ENCODE data around the gene MPC2.
"Not testable (repeated sequence)": the region's sequence is repeated elsewhere in the genome, so short reads cannot be mapped to it uniquely, and the experiment has no call there.

MPC2 gene

GRCh38 chr1:167898578-167899222, 38.2 kb downstream of the MPC2 start:
- Histone ChIP-seq H3K9me3 (ENCODE audit: control insufficient read depth, low read depth, low read length) (no peaks in the 10 kb centered on the region), H3K9ac (ENCODE audit: low read length) (no peak overlapping the region), H3K4me1 (ENCODE audit: control insufficient read depth, low read depth, low read length) (no peaks in the 10 kb centered on the region), H3K27me3 (ENCODE audit: control insufficient read depth, insufficient read depth, low read length) (no peaks in the 10 kb centered on the region), H3K36me3 (ENCODE audit: control insufficient read depth, low read depth, low read length) (no peaks in the 10 kb centered on the region), H3K27ac (ENCODE audit: low read length) (no peak overlapping the region), H3K4me3 (ENCODE audit: low read length) (no peak overlapping the region)

GRCh38 chr1:167893798-167894197, 43.1 kb downstream of the MPC2 start:
- Histone ChIP-seq H3K9ac (ENCODE audit: low read length) (no peak overlapping the region), H3K36me3 (ENCODE audit: control insufficient read depth, low read depth, low read length) (no peaks in the 10 kb centered on the region)

GRCh38 chr1:167890400-167890799, 46.5 kb downstream of the MPC2 start:
- H3K27me3 ChIP-seq (ENCODE audit: control insufficient read depth, insufficient read depth, low read length), result no peaks in the 10 kb centered on the region
- no peak overlapping the region for H3K4me3 ChIP-seq (ENCODE audit: low read length)
- no peaks in the 10 kb centered on the region for H3K9me3 ChIP-seq (ENCODE audit: control insufficient read depth, low read depth, low read length)
- no peak overlapping the region for H3K27ac ChIP-seq (ENCODE audit: low read length)
- H3K9ac ChIP-seq (ENCODE audit: low read length), result no peak overlapping the region
- H3K4me1 ChIP-seq (ENCODE audit: control insufficient read depth, low read depth, low read length), result no peaks in the 10 kb centered on the region
- no peaks in the 10 kb centered on the region for H3K36me3 ChIP-seq (ENCODE audit: control insufficient read depth, low read depth, low read length)

More at GRCh38 chr1:167893798-167894197, 43.1 kb downstream of the MPC2 start:
- no peaks in the 10 kb centered on the region for H3K9me3 ChIP-seq (ENCODE audit: control insufficient read depth, low read depth, low read length)
- H3K27me3 ChIP-seq (ENCODE audit: control insufficient read depth, insufficient read depth, low read length), result no peaks in the 10 kb centered on the region
- H3K4me1 ChIP-seq (ENCODE audit: control insufficient read depth, low read depth, low read length), result no peaks in the 10 kb centered on the region
- H3K4me3 ChIP-seq (ENCODE audit: low read length), result no peak overlapping the region
- no peak overlapping the region for H3K27ac ChIP-seq (ENCODE audit: low read length)

GRCh38 chr1:167887187-167887586, 49.7 kb downstream of the MPC2 start:
- not testable (repeated sequence) for H3K4me1 ChIP-seq (ENCODE audit: control insufficient read depth, low read depth, low read length); H3K4me3 ChIP-seq (ENCODE audit: low read length); H3K36me3 ChIP-seq (ENCODE audit: control insufficient read depth, low read depth, low read length); H3K27ac ChIP-seq (ENCODE audit: low read length); H3K9ac ChIP-seq (ENCODE audit: low read length); H3K9me3 ChIP-seq (ENCODE audit: control insufficient read depth, low read depth, low read length); H3K27me3 ChIP-seq (ENCODE audit: control insufficient read depth, insufficient read depth, low read length)

- no peaks in the 10 kb centered on the region for H3K9me3 ChIP-seq (ENCODE audit: control insufficient read depth, low read depth, low read length)
- no peaks in the 10 kb centered on the region for H3K4me1 ChIP-seq (ENCODE audit: control insufficient read depth, low read depth, low read length)
- H3K36me3 ChIP-seq (ENCODE audit: control insufficient read depth, low read depth, low read length), result no peaks in the 10 kb centered on the region
These were observed 54.5 kb downstream of the MPC2 start for GRCh38 chr1:167882376-167882775.

GRCh38 chr1:167881786-167882185, 55.1 kb downstream of the MPC2 start:
- Histone ChIP-seq H3K36me3 (ENCODE audit: control insufficient read depth, low read depth, low read length) (no peaks in the 10 kb centered on the region), H3K9me3 (ENCODE audit: control insufficient read depth, low read depth, low read length) (no peaks in the 10 kb centered on the region), H3K27me3 (ENCODE audit: control insufficient read depth, insufficient read depth, low read length) (no peaks in the 10 kb centered on the region), H3K4me1 (ENCODE audit: control insufficient read depth, low read depth, low read length) (no peaks in the 10 kb centered on the region), H3K9ac (ENCODE audit: low read length) (no peak overlapping the region), H3K27ac (ENCODE audit: low read length) (no peak overlapping the region), H3K4me3 (ENCODE audit: low read length) (no peak overlapping the region)

More at GRCh38 chr1:167882376-167882775, 54.5 kb downstream of the MPC2 start:
- no peak overlapping the region for H3K9ac ChIP-seq (ENCODE audit: low read length)
- no peak overlapping the region for H3K4me3 ChIP-seq (ENCODE audit: low read length)
- H3K27me3 ChIP-seq (ENCODE audit: control insufficient read depth, insufficient read depth, low read length), result no peaks in the 10 kb centered on the region
- H3K27ac ChIP-seq (ENCODE audit: low read length), result no peak overlapping the region

- no peaks in the 10 kb centered on the region for H3K9me3 ChIP-seq (ENCODE audit: control insufficient read depth, low read depth, low read length)
- H3K4me3 ChIP-seq (ENCODE audit: low read length), result no peak overlapping the region
- no peak overlapping the region for H3K27ac ChIP-seq (ENCODE audit: low read length)
- no peak overlapping the region for H3K9ac ChIP-seq (ENCODE audit: low read length)
- no peaks in the 10 kb centered on the region for H3K36me3 ChIP-seq (ENCODE audit: control insufficient read depth, low read depth, low read length)
- H3K27me3 ChIP-seq (ENCODE audit: control insufficient read depth, insufficient read depth, low read length), result no peaks in the 10 kb centered on the region
- H3K4me1 ChIP-seq (ENCODE audit: control insufficient read depth, low read depth, low read length), result no peaks in the 10 kb centered on the region
These were observed 55.8 kb downstream of the MPC2 start for GRCh38 chr1:167881069-167881468.

GRCh38 chr1:167880580-167881021, 56.3 kb downstream of the MPC2 start:
- H3K4me1 ChIP-seq (ENCODE audit: control insufficient read depth, low read depth, low read length), result no peaks in the 10 kb centered on the region
- H3K9ac ChIP-seq (ENCODE audit: low read length), result no peak overlapping the region
- no peak overlapping the region for H3K27ac ChIP-seq (ENCODE audit: low read length)
- no peak overlapping the region for H3K4me3 ChIP-seq (ENCODE audit: low read length)
- no peaks in the 10 kb centered on the region for H3K36me3 ChIP-seq (ENCODE audit: control insufficient read depth, low read depth, low read length)
- H3K27me3 ChIP-seq (ENCODE audit: control insufficient read depth, insufficient read depth, low read length), result no peaks in the 10 kb centered on the region
- H3K9me3 ChIP-seq (ENCODE audit: control insufficient read depth, low read depth, low read length), result no peaks in the 10 kb centered on the region

GRCh38 chr1:167879508-167879907, 57.4 kb downstream of the MPC2 start:
- Histone ChIP-seq H3K36me3 (ENCODE audit: control insufficient read depth, low read depth, low read length) (no peaks in the 10 kb centered on the region), H3K9me3 (ENCODE audit: control insufficient read depth, low read depth, low read length) (no peaks in the 10 kb centered on the region), H3K27ac (ENCODE audit: low read length) (no peak overlapping the region), H3K27me3 (ENCODE audit: control insufficient read depth, insufficient read depth, low read length) (no peaks in the 10 kb centered on the region), H3K4me3 (ENCODE audit: low read length) (no peak overlapping the region), H3K4me1 (ENCODE audit: control insufficient read depth, low read depth, low read length) (peaks cover 6% of the 10 kb centered on the region), H3K9ac (ENCODE audit: low read length) (no peak overlapping the region)

- H3K27me3 ChIP-seq (ENCODE audit: control insufficient read depth, insufficient read depth, low read length), result no peaks in the 10 kb centered on the region
- no peak overlapping the region for H3K9ac ChIP-seq (ENCODE audit: low read length)
- H3K27ac ChIP-seq (ENCODE audit: low read length), result no peak overlapping the region
- peaks cover 6% of the 10 kb centered on the region for H3K4me1 ChIP-seq (ENCODE audit: control insufficient read depth, low read depth, low read length)
- no peaks in the 10 kb centered on the region for H3K9me3 ChIP-seq (ENCODE audit: control insufficient read depth, low read depth, low read length)
- H3K36me3 ChIP-seq (ENCODE audit: control insufficient read depth, low read depth, low read length), result no peaks in the 10 kb centered on the region
- H3K4me3 ChIP-seq (ENCODE audit: low read length), result no peak overlapping the region
These were observed 58.3 kb downstream of the MPC2 start for GRCh38 chr1:167878372-167879160.

GRCh38 chr1:167876597-167877175, 60.2 kb downstream of the MPC2 start:
- H3K9me3 ChIP-seq (ENCODE audit: control insufficient read depth, low read depth, low read length), result no peaks in the 10 kb centered on the region
- H3K27me3 ChIP-seq (ENCODE audit: control insufficient read depth, insufficient read depth, low read length), result no peaks in the 10 kb centered on the region
- no peak overlapping the region for H3K27ac ChIP-seq (ENCODE audit: low read length)
- H3K4me3 ChIP-seq (ENCODE audit: low read length), result no peak overlapping the region
- H3K36me3 ChIP-seq (ENCODE audit: control insufficient read depth, low read depth, low read length), result no peaks in the 10 kb centered on the region
- peaks cover 6% of the 10 kb centered on the region for H3K4me1 ChIP-seq (ENCODE audit: control insufficient read depth, low read depth, low read length)
- no peak overlapping the region for H3K9ac ChIP-seq (ENCODE audit: low read length)

Measured in iPS-18a (cell line).